Nephron progenitor cell (in vitro differentiated cells): ENCODE measurements around the gene PRIM2.

Experiments used
- DNase-seq: peaks from one replicate; pipeline ENCODE4 v3.0.0; 2021
- H3K27ac Mint-ChIP-seq: 2 replicates; pipeline ENCODE4 v1.8.0; 2021; ENCODE audit warnings: mild to moderate bottlenecking, moderate library complexity, mixed read lengths
- H3K27me3 Mint-ChIP-seq: 2 replicates; pipeline ENCODE4 v1.8.0; 2021; ENCODE audit warnings: mild to moderate bottlenecking, low read depth, mixed read lengths; ENCODE audit not compliant: poor library complexity
- H3K36me3 Mint-ChIP-seq: 2 replicates; pipeline ENCODE4 v1.8.0; 2021; ENCODE audit warnings: low read depth, mixed read lengths
- H3K4me1 Mint-ChIP-seq: 2 replicates; pipeline ENCODE4 v1.8.0; 2021; ENCODE audit warnings: mixed read lengths
- H3K4me3 Mint-ChIP-seq: 2 replicates; pipeline ENCODE4 v1.8.0; 2021; ENCODE audit warnings: mild to moderate bottlenecking, moderate library complexity, mixed read lengths
- H3K9me3 Mint-ChIP-seq: 2 replicates; pipeline ENCODE4 v1.8.0; 2021; ENCODE audit warnings: mild to moderate bottlenecking, moderate library complexity, mixed read lengths
- CTCF ChIP-seq: fragments of 200-600 bp; sonication (generic); IDR thresholded peaks from 2 replicates; pipeline ENCODE4 v1.5.0; 2021; ENCODE audit warnings: antibody characterized with exemption

PRIM2 gene

GRCh38 chr6:57298741-57299140 is 18.7 kb upstream of the PRIM2 start:
- H3K27ac Mint-ChIP-seq = no peak overlapping the region
- H3K4me1 Mint-ChIP-seq = no peaks in the 10 kb centered on the region

GRCh38 chr6:57301757-57302156 is 15.7 kb upstream of the PRIM2 start:
- H3K27me3 Mint-ChIP-seq = peaks cover 11% of the 10 kb centered on the region
- no peak overlapping the region for H3K27ac Mint-ChIP-seq
- H3K4me3 Mint-ChIP-seq = no peak overlapping the region
- no peaks in the 10 kb centered on the region for H3K9me3 Mint-ChIP-seq
- TF ChIP-seq CTCF = no peak
- no peaks in the 10 kb centered on the region for H3K4me1 Mint-ChIP-seq
- DNase-seq = no peak
- no peaks in the 10 kb centered on the region for H3K36me3 Mint-ChIP-seq

More at GRCh38 chr6:57298741-57299140, 18.7 kb upstream of the PRIM2 start:
- H3K36me3 Mint-ChIP-seq = no peaks in the 10 kb centered on the region
- no peak overlapping the region for H3K4me3 Mint-ChIP-seq
- no peaks in the 10 kb centered on the region for H3K27me3 Mint-ChIP-seq
- no peak for DNase-seq
- TF ChIP-seq CTCF = no peak
- H3K9me3 Mint-ChIP-seq = no peaks in the 10 kb centered on the region

- Mint-ChIP-seq H3K9me3 (peaks cover 1% of the 10 kb centered on the region), H3K27ac (no peak overlapping the region), H3K36me3 (no peaks in the 10 kb centered on the region), H3K27me3 (peaks cover 16% of the 10 kb centered on the region), H3K4me1 (no peaks in the 10 kb centered on the region), H3K4me3 (no peak overlapping the region)
- DNase-seq = no peak
- no peak for TF ChIP-seq CTCF
These were observed 15.0 kb upstream of the PRIM2 start for GRCh38 chr6:57302477-57302876.

- H3K4me1 Mint-ChIP-seq = no peaks in the 10 kb centered on the region
- no peak overlapping the region for H3K27ac Mint-ChIP-seq
- no peak for TF ChIP-seq CTCF
- no peaks in the 10 kb centered on the region for H3K36me3 Mint-ChIP-seq
- DNase-seq = no peak
- H3K4me3 Mint-ChIP-seq = no peak overlapping the region
- peaks cover 4% of the 10 kb centered on the region for H3K9me3 Mint-ChIP-seq
- H3K27me3 Mint-ChIP-seq = peaks cover 17% of the 10 kb centered on the region
These were observed 13.3 kb upstream of the PRIM2 start for GRCh38 chr6:57303931-57304681.

GRCh38 chr6:57305107-57305506 is 12.3 kb upstream of the PRIM2 start:
- TF ChIP-seq CTCF = no peak
- Mint-ChIP-seq H3K9me3 (peaks cover 5% of the 10 kb centered on the region), H3K36me3 (no peaks in the 10 kb centered on the region), H3K27ac (no peak overlapping the region), H3K4me1 (no peaks in the 10 kb centered on the region), H3K4me3 (no peak overlapping the region), H3K27me3 (peaks cover 20% of the 10 kb centered on the region)
- no peak for DNase-seq

- no peaks in the 10 kb centered on the region for H3K36me3 Mint-ChIP-seq
- TF ChIP-seq CTCF = no peak
- DNase-seq = no peak
- H3K27me3 Mint-ChIP-seq = peaks cover 20% of the 10 kb centered on the region
- peaks cover 10% of the 10 kb centered on the region for H3K9me3 Mint-ChIP-seq
- H3K4me1 Mint-ChIP-seq = no peaks in the 10 kb centered on the region
- no peak overlapping the region for H3K4me3 Mint-ChIP-seq
- no peak overlapping the region for H3K27ac Mint-ChIP-seq
These were observed 11.7 kb upstream of the PRIM2 start for GRCh38 chr6:57305761-57306160.
